ENCODE measurements around the gene COL5A3. TPM values are rescaled to one million over a fixed set of nuclear protein-coding genes. Genes with fewer than 3 reads are reported as not detected.

The COL5A3 gene
- polyA plus RNA-seq, 1 donor (not counting 4 experiments of a cell fraction or from before 2014, with no cell fraction given) = 0.43 TPM

GRCh38 chr19:9966024-9966423 is 44.3 kb downstream of the COL5A3 start:
- no peak for TF ChIP-seq CTCF (optimal IDR thresholded peaks at IDR 0.05 in 1 of 3, IDR thresholded peaks at IDR 0.05 in 1 of 3, conservative IDR thresholded peaks at IDR 0.05 in 1 of 3; ENCODE audit: extremely low read depth in 1 of 3, insufficient read depth in 2 of 3, low read length in 3 of 3)
- no peak for TF ChIP-seq EZH2 (IDR thresholded peaks at IDR 0.05; ENCODE audit: low read length)
- no peak overlapping the region for H3K4me2 ChIP-seq (ENCODE audit: control insufficient read depth, extremely low read depth, insufficient read depth, low read depth, low read length)
- dilution Hi-C loops (cut with MboI; ENCODE audit: extremely low pct_ligation_motif_present, low sequenced_read_pairs) = no loop called here
- no peaks in the 10 kb centered on the region for H3K4me1 ChIP-seq (ENCODE audit: control insufficient read depth, extremely low read depth, insufficient read depth, low read length)
- no peaks in the 10 kb centered on the region for H3K36me3 ChIP-seq (ENCODE audit: control insufficient read depth in 2 of 2, extremely low read depth in 1 of 2, insufficient read depth in 2 of 2, low read length in 2 of 2)
- DNase-seq (ENCODE audit: low read depth, low spot score) (no peak), FAIRE-seq (no peak)
- H3K4me3 ChIP-seq (ENCODE audit: control insufficient read depth in 2 of 3, extremely low read depth in 1 of 3, insufficient read depth in 2 of 3, low read depth in 1 of 3, low read length in 3 of 3) = no peak overlapping the region
- no peaks in the 10 kb centered on the region for H3K79me2 ChIP-seq (ENCODE audit: control insufficient read depth, insufficient read depth, low read length)
- no peaks in the 10 kb centered on the region for H3K9me1 ChIP-seq (ENCODE audit: control insufficient read depth, extremely low read depth, insufficient read depth, low read length)
- H3K9me3 ChIP-seq (ENCODE audit: control insufficient read depth, low read depth, low read length) = no peaks in the 10 kb centered on the region
- no peaks in the 10 kb centered on the region for H4K20me1 ChIP-seq (ENCODE audit: control insufficient read depth, extremely low read depth, insufficient read depth, low read length)
- no peak overlapping the region for H2AFZ ChIP-seq (ENCODE audit: control insufficient read depth, low read length)
- no peak overlapping the region for H3K27ac ChIP-seq (ENCODE audit: control insufficient read depth, insufficient read depth, low read length)
- no peaks in the 10 kb centered on the region for H3K27me3 ChIP-seq (ENCODE audit: control insufficient read depth, extremely low read depth, insufficient read depth, low read length)
- no peak overlapping the region for H3K9ac ChIP-seq (ENCODE audit: control insufficient read depth, extremely low read depth, insufficient read depth, low read length)

GRCh38 chr19:9962623-9963290 is 47.5 kb downstream of the COL5A3 start:
- Histone ChIP-seq H4K20me1 (ENCODE audit: control insufficient read depth, extremely low read depth, insufficient read depth, low read length) (no peaks in the 10 kb centered on the region), H3K4me2 (ENCODE audit: control insufficient read depth, extremely low read depth, insufficient read depth, low read depth, low read length) (no peak overlapping the region), H3K79me2 (ENCODE audit: control insufficient read depth, insufficient read depth, low read length) (no peaks in the 10 kb centered on the region), H2AFZ (ENCODE audit: control insufficient read depth, low read length) (no peak overlapping the region), H3K27ac (ENCODE audit: control insufficient read depth, insufficient read depth, low read length) (no peak overlapping the region), H3K9me3 (ENCODE audit: control insufficient read depth, low read depth, low read length) (no peaks in the 10 kb centered on the region), H3K9me1 (ENCODE audit: control insufficient read depth, extremely low read depth, insufficient read depth, low read length) (no peaks in the 10 kb centered on the region), H3K27me3 (ENCODE audit: control insufficient read depth, extremely low read depth, insufficient read depth, low read length) (no peaks in the 10 kb centered on the region), H3K4me1 (ENCODE audit: control insufficient read depth, extremely low read depth, insufficient read depth, low read length) (no peaks in the 10 kb centered on the region), H3K4me3 (ENCODE audit: control insufficient read depth in 2 of 3, extremely low read depth in 1 of 3, insufficient read depth in 2 of 3, low read depth in 1 of 3, low read length in 3 of 3) (no peak overlapping the region), H3K36me3 (ENCODE audit: control insufficient read depth in 2 of 2, extremely low read depth in 1 of 2, insufficient read depth in 2 of 2, low read length in 2 of 2) (no peaks in the 10 kb centered on the region), H3K9ac (ENCODE audit: control insufficient read depth, extremely low read depth, insufficient read depth, low read length) (no peak overlapping the region)
- FAIRE-seq = no peak
- dilution Hi-C loops (cut with MboI; ENCODE audit: extremely low pct_ligation_motif_present, low sequenced_read_pairs) = no loop called here
- no peak for DNase-seq (ENCODE audit: low read depth, low spot score)
- TF ChIP-seq EZH2 (IDR thresholded peaks at IDR 0.05; ENCODE audit: low read length) (no peak), CTCF (optimal IDR thresholded peaks at IDR 0.05 in 1 of 3, IDR thresholded peaks at IDR 0.05 in 1 of 3, conservative IDR thresholded peaks at IDR 0.05 in 1 of 3; ENCODE audit: extremely low read depth in 1 of 3, insufficient read depth in 2 of 3, low read length in 3 of 3) (no peak)
